Progenitor cell of endocrine pancreas (in vitro differentiated cells): ENCODE measurements around the gene PLXNB1. TPM values are rescaled to one million over a fixed set of nuclear protein-coding genes. Genes with fewer than 3 reads are reported as not detected.
A peak's percentile ranks its signal among the peaks of the same experiment; 100 is the strongest.

ENCODE experiments used
- DNase-seq: peaks from one replicate; pipeline ENCODE4 v3.0.0; 2021; ENCODE audit warnings: low spot score; ENCODE audit not compliant: unreplicated experiment
- H3K27ac Mint-ChIP-seq: 2 replicates; pipeline ENCODE4 v1.8.0; 2021; ENCODE audit warnings: mild to moderate bottlenecking, moderate library complexity, mixed read lengths
- H3K27me3 Mint-ChIP-seq: 2 replicates; pipeline ENCODE4 v1.8.0; 2021; ENCODE audit warnings: mixed read lengths
- H3K36me3 Mint-ChIP-seq: 2 replicates; pipeline ENCODE4 v1.8.0; 2022; ENCODE audit warnings: mixed read lengths; ENCODE audit not compliant: insufficient read depth
- H3K4me1 Mint-ChIP-seq: 2 replicates; pipeline ENCODE4 v1.8.0; 2021; ENCODE audit warnings: low read depth, mixed read lengths
- H3K4me3 Mint-ChIP-seq: 2 replicates; pipeline ENCODE4 v1.8.0; 2021; ENCODE audit warnings: low read depth, mild to moderate bottlenecking, moderate library complexity, mixed read lengths
- H3K9me3 Mint-ChIP-seq: 2 replicates; pipeline ENCODE4 v1.8.0; 2021; ENCODE audit warnings: low read depth, mixed read lengths
- CTCF ChIP-seq: fragments of 200-600 bp; sonication (generic); IDR thresholded peaks from one replicate; pipeline ENCODE4 v1.5.0; 2021; ENCODE audit warnings: antibody characterized with exemption, mild to moderate bottlenecking; ENCODE audit not compliant: unreplicated experiment
- total RNA-seq: library from RNA; stranded (reverse); gene quantifications from 2 replicates; pipeline ENCODE4 v1.2.1, GENCODE V29; 2021

The PLXNB1 gene
- total RNA-seq, 1 donor from 2014 or later = 543 TPM

- peaks cover 14% of the 10 kb centered on the region for H3K36me3 Mint-ChIP-seq
- H3K27ac Mint-ChIP-seq = no peak overlapping the region
- no peaks in the 10 kb centered on the region for H3K4me1 Mint-ChIP-seq
- DNase-seq = no peak
- no peaks in the 10 kb centered on the region for H3K27me3 Mint-ChIP-seq
- no peaks in the 10 kb centered on the region for H3K9me3 Mint-ChIP-seq
- TF ChIP-seq CTCF = no peak
- H3K4me3 Mint-ChIP-seq = no peak overlapping the region
Measured at GRCh38 chr3:48416091-48416505, 13.8 kb downstream of the PLXNB1 start.

GRCh38 chr3:48415251-48415953 lies 14.5 kb downstream of the PLXNB1 start:
- Mint-ChIP-seq H3K4me1 (no peaks in the 10 kb centered on the region), H3K4me3 (no peak overlapping the region), H3K9me3 (no peaks in the 10 kb centered on the region), H3K27me3 (no peaks in the 10 kb centered on the region), H3K27ac (no peak overlapping the region), H3K36me3 (peaks cover 14% of the 10 kb centered on the region)
- no peak for DNase-seq
- TF ChIP-seq CTCF = peak; percentile 13

GRCh38 chr3:48414376-48415250 lies 15.3 kb downstream of the PLXNB1 start:
- Mint-ChIP-seq H3K4me1 (no peaks in the 10 kb centered on the region), H3K36me3 (peaks cover 14% of the 10 kb centered on the region), H3K27ac (no peak overlapping the region), H3K9me3 (no peaks in the 10 kb centered on the region), H3K4me3 (no peak overlapping the region), H3K27me3 (no peaks in the 10 kb centered on the region)
- no peak for TF ChIP-seq CTCF
- DNase-seq = no peak

- no peaks in the 10 kb centered on the region for H3K4me1 Mint-ChIP-seq
- H3K27me3 Mint-ChIP-seq = no peaks in the 10 kb centered on the region
- H3K27ac Mint-ChIP-seq = no peak overlapping the region
- peaks cover 23% of the 10 kb centered on the region for H3K36me3 Mint-ChIP-seq
- no peaks in the 10 kb centered on the region for H3K9me3 Mint-ChIP-seq
- no peak for DNase-seq
- no peak overlapping the region for H3K4me3 Mint-ChIP-seq
- no peak for TF ChIP-seq CTCF
Measured at GRCh38 chr3:48413611-48414010, 16.3 kb downstream of the PLXNB1 start.

GRCh38 chr3:48413086-48413485 lies 16.8 kb downstream of the PLXNB1 start:
- Mint-ChIP-seq H3K4me3 (no peak overlapping the region), H3K4me1 (no peaks in the 10 kb centered on the region), H3K27me3 (no peaks in the 10 kb centered on the region), H3K27ac (no peak overlapping the region), H3K36me3 (peaks cover 26% of the 10 kb centered on the region), H3K9me3 (no peaks in the 10 kb centered on the region)
- no peak for TF ChIP-seq CTCF
- no peak for DNase-seq
